Limb (tissue), 2 donors: Measurements from ENCODE around the gene RGPD3.

ENCODE experiments used
- DNase-seq, 2 donors: peaks; one replicate each; pipeline ENCODE4 v3.0.0-alpha.2; 2016; ENCODE audit errors: extremely low spot score in 2 of 2

The RGPD3 gene

DNA sequence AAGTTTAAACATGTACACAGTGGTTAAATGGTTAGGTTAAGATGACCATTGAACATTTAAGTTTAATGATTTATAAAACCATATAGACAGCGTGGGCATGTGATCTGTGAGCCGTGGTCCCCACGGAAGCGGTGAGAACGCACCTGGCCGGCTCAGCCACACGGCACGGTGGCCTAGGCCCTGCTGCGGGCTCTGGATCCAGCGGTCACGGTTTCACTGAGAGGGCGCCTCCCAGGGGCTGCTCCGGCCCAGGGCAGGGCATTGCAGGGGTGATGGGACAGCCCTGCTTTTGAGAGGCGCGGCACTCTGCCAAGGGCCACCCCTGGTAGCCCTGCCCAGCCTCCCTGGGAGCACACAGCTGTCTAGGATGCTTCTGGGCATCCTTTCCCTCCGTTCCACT, 124.9 kb downstream of the RGPD3 start:
- no peak for DNase-seq

- DNase-seq: no peak
These were observed 125.4 kb downstream of the RGPD3 start for GRCh38 chr2:106342831-106343251.

DNA sequence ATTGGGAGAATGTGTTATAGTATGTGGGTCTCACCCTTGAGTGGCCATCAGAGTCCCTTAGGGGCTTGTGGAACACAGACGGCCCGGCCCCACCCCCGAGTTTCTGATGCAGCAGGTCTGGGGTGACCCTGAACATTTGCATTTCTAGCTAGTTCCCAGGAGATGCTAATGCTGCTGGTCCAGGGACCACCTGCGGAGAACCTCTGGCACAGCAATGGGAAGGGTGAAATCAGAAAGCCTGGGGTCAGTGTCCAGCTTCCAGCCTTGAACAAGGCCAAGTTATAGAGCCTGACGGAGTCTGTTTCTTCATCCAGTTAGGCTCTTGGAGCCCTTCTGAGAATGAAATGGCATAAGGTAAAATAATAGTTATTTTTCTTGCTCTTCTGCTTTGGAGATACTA, 126.5 kb downstream of the RGPD3 start:
- DNase-seq: no peak
